ENCODE measurements around the gene DHRS7B.
"Not testable (repeated sequence)": the region's sequence is repeated elsewhere in the genome, so short reads cannot be mapped to it uniquely, and the experiment has no call there.

The DHRS7B gene

GRCh38 chr17:21126645-21127508 lies at the start of gene DHRS7B:
DHRS7B (plus strand) TSS chr17:21126964; CDS start chr17:21126972, 8 bp downstream.
- peak within 1 kb of the TSS; percentile 93 for H3K27ac Mint-ChIP-seq
- no peaks in the 10 kb centered on the region for H3K27me3 Mint-ChIP-seq
- ATAC-seq (replicated peaks) = peak; percentile 93 to 98
- peak within 1 kb of the TSS; percentile 86 to 91 for H3K4me3 Mint-ChIP-seq
- peak; percentile 95 for DNase-seq
- H3K4me1 Mint-ChIP-seq = peaks cover 17 to 46% of the 10 kb centered on the region in 2 donors
- peaks cover 0 to 3% of the 10 kb centered on the region in 2 donors for H3K36me3 Mint-ChIP-seq
- no peaks in the 10 kb centered on the region for H3K9me3 Mint-ChIP-seq

GRCh38 chr17:21077281-21077680 lies 49.5 kb upstream of the DHRS7B start:
- no peak for DNase-seq
- Mint-ChIP-seq H3K27me3 (peaks cover 0 to 11% of the 10 kb centered on the region in 2 donors), H3K9me3 (peaks cover 0 to 2% of the 10 kb centered on the region in 2 donors)

GRCh38 chr17:21078016-21078780 lies 48.6 kb upstream of the DHRS7B start:
- DNase-seq (no peak), ATAC-seq (replicated peaks) (no peak)
- peaks cover 0 to 5% of the 10 kb centered on the region in 2 donors for H3K9me3 Mint-ChIP-seq
- peaks cover 0 to 11% of the 10 kb centered on the region in 2 donors for H3K27me3 Mint-ChIP-seq
- H3K36me3 Mint-ChIP-seq = no peaks in the 10 kb centered on the region
- H3K4me3 Mint-ChIP-seq = no peak overlapping the region
- H3K27ac Mint-ChIP-seq = no peak overlapping the region
- H3K4me1 Mint-ChIP-seq = no peaks in the 10 kb centered on the region

More at GRCh38 chr17:21077281-21077680, 49.5 kb upstream of the DHRS7B start:
- Mint-ChIP-seq H3K27ac (no peak overlapping the region), H3K4me1 (no peaks in the 10 kb centered on the region), H3K4me3 (no peak overlapping the region), H3K36me3 (no peaks in the 10 kb centered on the region)
- ATAC-seq (replicated peaks) = no peak

- peaks cover 0 to 11% of the 10 kb centered on the region in 2 donors for H3K27me3 Mint-ChIP-seq
- ATAC-seq (replicated peaks) = no peak
- no peak overlapping the region for H3K27ac Mint-ChIP-seq
- H3K4me3 Mint-ChIP-seq = no peak overlapping the region
- DNase-seq = no peak
- peaks cover 0 to 4% of the 10 kb centered on the region in 2 donors for H3K4me1 Mint-ChIP-seq
- peaks cover 0 to 5% of the 10 kb centered on the region in 2 donors for H3K9me3 Mint-ChIP-seq
- no peaks in the 10 kb centered on the region for H3K36me3 Mint-ChIP-seq
These were observed 47.6 kb upstream of the DHRS7B start for GRCh38 chr17:21079196-21079595.

DNA sequence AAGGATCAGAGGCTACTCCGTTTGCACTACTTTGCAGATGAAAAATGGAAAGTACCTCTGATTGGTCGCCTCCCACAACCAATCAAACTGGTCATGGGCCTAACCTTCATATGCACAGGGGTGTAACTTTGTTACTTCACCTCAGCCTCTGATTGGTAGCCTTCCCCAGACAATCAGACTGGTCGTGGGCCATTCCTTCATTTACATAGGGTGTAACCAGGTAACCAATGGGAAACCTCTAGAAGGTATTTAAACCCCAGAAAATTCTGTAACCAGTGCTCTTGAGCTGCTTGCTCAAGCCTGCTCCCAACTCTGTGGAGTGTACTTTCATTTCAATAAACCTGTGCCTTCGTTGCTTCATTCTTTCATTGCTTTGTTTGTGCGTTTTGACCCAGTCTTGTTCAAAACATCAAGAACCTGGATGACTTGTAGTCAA lies 44.7 kb upstream of the DHRS7B start:
- peaks cover 2 to 5% of the 10 kb centered on the region in 2 donors for H3K9me3 Mint-ChIP-seq
- ATAC-seq (replicated peaks) (no peak), DNase-seq (no peak)
- no peak overlapping the region for H3K27ac Mint-ChIP-seq
- H3K27me3 Mint-ChIP-seq = peaks cover 0 to 6% of the 10 kb centered on the region in 2 donors
- H3K4me1 Mint-ChIP-seq = peaks cover 0 to 4% of the 10 kb centered on the region in 2 donors
- H3K36me3 Mint-ChIP-seq = peaks cover 0 to 3% of the 10 kb centered on the region in 2 donors
- no peak overlapping the region for H3K4me3 Mint-ChIP-seq

DNA sequence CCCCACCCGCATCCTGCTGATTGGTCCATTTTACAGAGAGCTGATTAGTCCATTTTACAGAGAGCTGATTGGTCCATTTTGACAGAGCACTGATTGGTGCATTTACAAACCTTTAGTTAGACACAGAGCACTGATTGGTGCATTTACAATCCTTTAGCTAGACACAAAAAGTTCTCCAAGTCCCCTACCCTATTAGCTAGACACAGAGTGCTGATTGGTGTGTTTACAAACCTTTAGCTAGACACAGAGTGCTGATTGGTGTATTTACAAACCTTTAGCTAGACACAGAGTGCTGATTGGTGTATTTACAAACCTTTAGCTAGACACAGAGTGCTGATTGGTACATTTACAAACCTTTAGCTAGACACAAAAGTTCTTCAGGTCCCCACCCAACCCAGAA lies 41.5 kb upstream of the DHRS7B start:
- not testable (repeated sequence) for H3K27me3 Mint-ChIP-seq; H3K36me3 Mint-ChIP-seq; H3K27ac Mint-ChIP-seq; DNase-seq; H3K4me3 Mint-ChIP-seq; ATAC-seq (replicated peaks); H3K9me3 Mint-ChIP-seq
- H3K4me1 Mint-ChIP-seq = peaks cover 12 to 13% of the 10 kb centered on the region in 2 donors

DNA sequence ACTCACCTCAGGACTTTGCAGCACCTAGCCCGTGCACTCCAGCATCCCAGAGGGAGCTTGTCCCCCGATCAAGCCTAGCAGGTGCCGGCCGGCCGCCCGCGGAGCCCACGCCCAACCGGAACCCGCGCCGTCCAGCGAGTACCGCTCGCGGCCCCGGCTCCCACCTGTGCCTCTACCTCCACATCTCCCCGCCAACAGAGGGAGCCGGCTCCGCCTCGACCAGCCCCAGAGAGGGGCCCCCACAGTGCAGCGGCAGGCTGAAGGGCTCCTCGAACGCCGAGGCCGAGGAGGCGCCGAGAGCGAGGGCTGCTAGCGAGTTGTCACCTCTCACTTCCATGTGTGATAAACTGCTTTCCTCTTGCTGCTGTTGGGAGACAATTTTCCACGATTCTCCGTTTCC lies 41.1 kb upstream of the DHRS7B start:
- Mint-ChIP-seq H3K27me3 (peaks cover 0 to 3% of the 10 kb centered on the region in 2 donors), H3K4me3 (peak overlapping the region; percentile 29 to 48), H3K4me1 (peaks cover 13 to 15% of the 10 kb centered on the region in 2 donors), H3K36me3 (peaks cover 0 to 3% of the 10 kb centered on the region in 2 donors), H3K9me3 (peaks cover 2 to 5% of the 10 kb centered on the region in 2 donors), H3K27ac (no peak overlapping the region)
- no peak for ATAC-seq (replicated peaks)
- DNase-seq = no peak

DNA sequence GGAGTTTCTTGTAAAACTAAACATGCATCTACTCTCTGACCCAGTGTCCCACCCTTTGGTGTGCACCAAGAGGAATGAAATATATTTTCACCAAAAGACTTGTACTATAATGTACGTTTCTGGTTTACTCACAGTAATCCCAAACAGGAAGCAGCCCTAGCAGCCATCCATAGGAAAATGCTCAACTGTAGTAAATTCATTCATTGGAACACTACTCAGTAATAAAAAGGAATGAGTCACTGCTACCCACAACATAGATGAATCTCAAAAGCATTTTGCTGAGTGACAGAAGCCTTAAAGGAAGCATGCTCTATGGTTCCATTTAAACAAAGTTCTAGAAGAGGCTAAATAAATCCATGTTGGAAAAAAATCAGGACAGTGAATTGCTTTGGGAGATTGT lies 37.6 kb upstream of the DHRS7B start:
- peaks cover 0 to 3% of the 10 kb centered on the region in 2 donors for H3K36me3 Mint-ChIP-seq
- ATAC-seq (replicated peaks) = peak; percentile 21 to 55
- H3K4me1 Mint-ChIP-seq = peaks cover 9 to 20% of the 10 kb centered on the region in 2 donors
- no peak for DNase-seq
- H3K27ac Mint-ChIP-seq = no peak overlapping the region
- H3K9me3 Mint-ChIP-seq = peaks cover 0 to 2% of the 10 kb centered on the region in 2 donors
- no peak overlapping the region for H3K4me3 Mint-ChIP-seq
- peaks cover 0 to 3% of the 10 kb centered on the region in 2 donors for H3K27me3 Mint-ChIP-seq

DNA sequence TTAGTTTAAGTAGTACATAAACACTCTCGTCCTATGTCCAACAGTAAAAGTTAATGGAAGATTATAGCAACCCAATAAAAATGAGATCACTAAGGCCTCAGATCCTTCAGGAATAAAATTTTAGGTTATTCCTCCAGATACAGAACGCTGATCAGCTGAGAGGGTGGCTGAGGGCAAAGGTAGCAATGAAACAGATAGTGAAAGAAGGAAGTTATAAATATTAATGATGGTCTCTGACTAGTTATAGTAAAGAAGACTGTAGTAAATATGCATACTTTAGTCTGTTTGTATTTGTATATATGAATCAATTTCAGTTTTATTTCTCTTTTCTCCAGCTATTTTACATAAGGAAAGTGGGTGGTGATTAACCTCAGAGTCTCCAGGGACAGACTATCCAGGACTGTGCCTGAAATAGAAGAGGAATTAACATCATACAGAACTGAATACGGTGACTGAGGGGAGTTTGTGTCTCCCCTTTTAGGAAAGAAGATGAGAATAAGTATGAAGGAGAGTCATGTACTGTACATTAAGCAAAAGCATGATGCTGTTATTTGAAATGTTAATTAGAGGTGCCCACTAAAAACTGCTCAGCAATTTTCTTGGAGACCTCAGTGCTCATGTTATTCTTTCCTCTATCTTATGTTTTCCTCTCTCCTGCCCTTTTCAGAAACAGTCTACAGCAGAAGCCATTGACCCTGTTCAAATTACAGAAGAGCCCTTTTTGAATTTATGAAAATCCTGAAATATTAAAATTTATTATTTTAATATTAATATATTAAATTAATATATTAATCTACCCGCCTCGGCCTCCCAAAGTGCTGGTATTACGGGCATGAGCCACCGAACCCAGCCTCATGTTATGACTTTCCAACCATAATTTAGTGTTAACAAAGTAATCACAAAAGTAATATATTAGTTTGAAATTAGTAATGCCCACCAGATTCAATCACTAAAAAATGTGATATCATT lies 36.5 kb upstream of the DHRS7B start:
- H3K27me3 Mint-ChIP-seq = peaks cover 0 to 3% of the 10 kb centered on the region in 2 donors
- H3K4me1 Mint-ChIP-seq = peaks cover 9 to 20% of the 10 kb centered on the region in 2 donors
- peaks cover 0 to 2% of the 10 kb centered on the region in 2 donors for H3K9me3 Mint-ChIP-seq
- H3K27ac Mint-ChIP-seq = no peak overlapping the region
- DNase-seq (no peak), ATAC-seq (replicated peaks) (peak; percentile 65 to 75)
- peaks cover 0 to 3% of the 10 kb centered on the region in 2 donors for H3K36me3 Mint-ChIP-seq
- peak overlapping the region in 1 of 2 donors; percentile 11 for H3K4me3 Mint-ChIP-seq

DNA sequence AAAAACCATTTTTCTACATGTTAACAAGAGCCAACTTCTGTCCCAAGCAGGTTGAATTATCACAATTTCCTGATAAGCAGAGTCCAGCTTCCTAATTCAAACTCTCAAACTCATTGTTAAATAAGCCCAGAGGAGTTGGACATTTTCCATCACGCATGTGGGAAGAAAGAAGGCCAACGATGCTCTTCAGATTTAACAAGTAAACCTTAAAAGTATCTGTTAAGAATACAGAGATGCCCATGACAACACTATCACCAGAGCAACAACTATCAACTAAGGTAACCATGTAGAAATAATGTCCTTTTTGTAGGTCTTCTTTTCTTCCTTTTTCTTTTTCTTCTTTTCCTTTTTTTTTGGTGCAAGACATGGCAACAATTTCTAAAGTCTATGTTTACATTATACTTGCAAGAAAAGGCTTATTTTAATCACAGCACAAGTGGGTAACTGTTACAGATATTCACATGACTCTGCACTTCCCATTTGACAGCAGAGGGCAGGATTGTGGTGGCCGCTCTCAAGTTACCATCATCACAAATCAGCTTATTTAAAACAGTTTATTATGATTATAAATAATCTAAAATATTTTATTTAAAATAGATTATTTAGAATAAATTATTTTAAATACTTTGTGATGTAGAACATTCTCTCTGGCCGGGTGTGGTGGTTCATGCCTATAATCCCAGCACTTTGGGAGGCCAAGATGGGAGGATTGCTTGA lies 35.7 kb upstream of the DHRS7B start:
- Mint-ChIP-seq H3K27me3 (no peaks in the 10 kb centered on the region), H3K9me3 (no peaks in the 10 kb centered on the region), H3K36me3 (no peaks in the 10 kb centered on the region), H3K27ac (no peak overlapping the region), H3K4me1 (peaks cover 9 to 20% of the 10 kb centered on the region in 2 donors), H3K4me3 (no peak overlapping the region)
- DNase-seq (no peak), ATAC-seq (replicated peaks) (no peak)

DNA sequence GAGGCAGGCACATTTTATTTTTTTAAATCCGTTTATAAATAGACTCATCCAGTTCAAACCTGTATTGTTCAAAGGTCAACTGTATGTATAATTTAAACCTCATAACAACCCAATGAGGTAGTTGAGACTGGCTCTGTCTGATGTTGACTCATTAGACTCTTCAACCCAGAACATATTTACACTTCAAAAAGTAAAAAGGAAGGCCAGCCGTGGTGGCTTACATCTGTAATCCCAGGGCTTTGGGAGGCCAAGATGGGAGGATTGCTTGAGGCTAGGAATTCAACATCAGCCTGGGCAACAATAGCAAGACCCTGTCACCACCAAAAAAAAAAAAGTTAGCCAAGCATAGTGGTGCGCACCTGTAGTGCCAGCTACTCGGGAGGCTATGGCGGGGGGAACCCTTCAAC lies 32.5 kb upstream of the DHRS7B start:
- Mint-ChIP-seq H3K4me3 (no peak overlapping the region), H3K27ac (no peak overlapping the region), H3K9me3 (no peaks in the 10 kb centered on the region), H3K27me3 (no peaks in the 10 kb centered on the region), H3K36me3 (no peaks in the 10 kb centered on the region), H3K4me1 (peaks cover 9 to 19% of the 10 kb centered on the region in 2 donors)
- DNase-seq (no peak), ATAC-seq (replicated peaks) (no peak)

- Mint-ChIP-seq H3K4me3 (no peak overlapping the region), H3K9me3 (no peaks in the 10 kb centered on the region), H3K36me3 (no peaks in the 10 kb centered on the region), H3K27me3 (no peaks in the 10 kb centered on the region), H3K27ac (no peak overlapping the region), H3K4me1 (peaks cover 5 to 17% of the 10 kb centered on the region in 2 donors)
- no peak for DNase-seq
- ATAC-seq (replicated peaks) = no peak
These were observed 31.0 kb upstream of the DHRS7B start for GRCh38 chr17:21095735-21096134.

- Mint-ChIP-seq H3K36me3 (no peaks in the 10 kb centered on the region), H3K27ac (peak overlapping the region; percentile 28), H3K9me3 (no peaks in the 10 kb centered on the region), H3K4me3 (no peak overlapping the region), H3K4me1 (peaks cover 5 to 12% of the 10 kb centered on the region in 2 donors), H3K27me3 (no peaks in the 10 kb centered on the region)
- no peak for ATAC-seq (replicated peaks)
- DNase-seq = no peak
These were observed 29.9 kb upstream of the DHRS7B start for GRCh38 chr17:21096874-21097273.

All from stimulated activated naive B cell treated with anti-CD40 and anti-IgM and Interleukin-4, amounts not matched to agents 10 μg/mL and 1 μg/mL and 100 μg/mL, for 72 hours (primary cell).